GM12872 (cell line): ENCODE data around the gene EPB41L4A.

Experiments
- CTCF ChIP-seq: IDR thresholded peaks from 3 replicates; pipeline ENCODE4 v1.5.1; 2011; ENCODE audit warnings: low read depth, mild to moderate bottlenecking, low read length, moderate library complexity; ENCODE audit not compliant: insufficient read depth

EPB41L4A gene

GRCh38 chr5:112279082-112279481 is 140.0 kb downstream of the EPB41L4A start:
- TF ChIP-seq CTCF = no peak

- TF ChIP-seq CTCF = no peak
Observed at GRCh38 chr5:112276991-112277390, 142.1 kb downstream of the EPB41L4A start.

GRCh38 chr5:112275671-112276070 is 143.4 kb downstream of the EPB41L4A start:
- TF ChIP-seq CTCF = no peak

GRCh38 chr5:112270299-112271293 is 148.5 kb downstream of the EPB41L4A start:
- TF ChIP-seq CTCF = no peak

GRCh38 chr5:112267231-112267630 is 151.8 kb downstream of the EPB41L4A start:
- TF ChIP-seq CTCF = no peak

- no peak for TF ChIP-seq CTCF
Observed at GRCh38 chr5:112264666-112265065, 154.4 kb downstream of the EPB41L4A start.

GRCh38 chr5:112264151-112264550 is 154.9 kb downstream of the EPB41L4A start:
- TF ChIP-seq CTCF = no peak
